H9 (cell line): ENCODE results near the gene RNASEH2B. TPM values are rescaled to one million over a fixed set of nuclear protein-coding genes. Genes with fewer than 3 reads are reported as not detected.

Source experiments
- DNase-seq: peaks from one replicate; pipeline ENCODE4 v3.0.0-alpha.2; 2017
- H2AFZ ChIP-seq: one replicate; pipeline ENCODE4 v1.6.1; 2013; ENCODE audit warnings: mild to moderate bottlenecking, low read length, control low read depth, moderate library complexity
- H2AK5ac ChIP-seq: 2 replicates; pipeline ENCODE4 v1.6.1; 2013; ENCODE audit warnings: low read length, control low read depth, mixed read lengths; ENCODE audit not compliant: insufficient read length
- H2BK120ac ChIP-seq: one replicate; pipeline ENCODE4 v1.6.1; 2013; ENCODE audit warnings: low read depth, mild to moderate bottlenecking, low read length, control low read depth, inconsistent platforms; ENCODE audit not compliant: poor library complexity, severe bottlenecking
- H2BK12ac ChIP-seq: 2 replicates; pipeline ENCODE4 v1.6.1; 2013; ENCODE audit warnings: low read length, control low read depth, mixed read lengths, low read depth; ENCODE audit not compliant: insufficient read length
- H2BK15ac ChIP-seq: 2 replicates; pipeline ENCODE4 v1.6.1; 2013; ENCODE audit warnings: low read depth, low read length, control low read depth
- H2BK20ac ChIP-seq: one replicate; pipeline ENCODE4 v1.6.1; 2013; ENCODE audit warnings: low read depth, mild to moderate bottlenecking, low read length, control low read depth, inconsistent platforms; ENCODE audit not compliant: poor library complexity, severe bottlenecking
- H2BK5ac ChIP-seq: 2 replicates; pipeline ENCODE4 v1.6.1; 2013; ENCODE audit warnings: low read length, control low read depth, mixed read lengths; ENCODE audit not compliant: insufficient read length
- H3K14ac ChIP-seq: 2 replicates; pipeline ENCODE4 v1.6.1; 2013; ENCODE audit warnings: low read length, control low read depth; ENCODE audit not compliant: insufficient read depth
- H3K18ac ChIP-seq: 2 replicates; pipeline ENCODE4 v1.6.1; 2013; ENCODE audit warnings: low read depth, mild to moderate bottlenecking, mixed read lengths, low read length, control low read depth; ENCODE audit not compliant: insufficient read length
- H3K23ac ChIP-seq: 2 replicates; pipeline ENCODE4 v1.6.1; 2013; ENCODE audit warnings: low read length, control low read depth, mixed read lengths, low read depth; ENCODE audit not compliant: insufficient read length
- H3K23me2 ChIP-seq: 2 replicates; pipeline ENCODE4 v1.6.1; 2013; ENCODE audit warnings: low read depth, mild to moderate bottlenecking, mixed read lengths, low read length, control low read depth; ENCODE audit not compliant: insufficient read length, poor library complexity, severe bottlenecking
- H3K27ac ChIP-seq: 2 replicates; pipeline ENCODE4 v1.5.1; 2013; ENCODE audit warnings: low read length, control low read depth, mixed read lengths, low read depth; ENCODE audit not compliant: insufficient read length
- H3K27me3 ChIP-seq: 2 replicates; pipeline ENCODE4 v1.6.1; 2013; ENCODE audit warnings: low read length, control low read depth, inconsistent platforms; ENCODE audit not compliant: insufficient read depth
- H3K4ac ChIP-seq: 2 replicates; pipeline ENCODE4 v1.6.1; 2013; ENCODE audit warnings: low read depth, mild to moderate bottlenecking, control low read depth, inconsistent platforms, low read length, moderate library complexity
- H3K4me1 ChIP-seq: 2 replicates; pipeline ENCODE4 v1.6.1; 2013; ENCODE audit warnings: low read length, control low read depth, inconsistent platforms; ENCODE audit not compliant: insufficient read depth
- H3K4me2 ChIP-seq: 2 replicates; pipeline ENCODE4 v1.6.1; 2013; ENCODE audit warnings: low read length, control low read depth, mixed read lengths; ENCODE audit not compliant: insufficient read length, insufficient read depth
- H3K56ac ChIP-seq: 2 replicates; pipeline ENCODE4 v1.6.1; 2013; ENCODE audit warnings: low read depth, mild to moderate bottlenecking, mixed read lengths, low read length, control low read depth; ENCODE audit not compliant: insufficient read length
- H3K79me1 ChIP-seq: 2 replicates; pipeline ENCODE4 v1.6.1; 2013; ENCODE audit warnings: low read depth, mild to moderate bottlenecking, moderate library complexity, low read length, control low read depth, inconsistent platforms; ENCODE audit not compliant: insufficient read depth, poor library complexity, severe bottlenecking
- H3K79me2 ChIP-seq: 2 replicates; pipeline ENCODE4 v1.6.1; 2013; ENCODE audit warnings: low read length, control low read depth, inconsistent platforms; ENCODE audit not compliant: insufficient read depth
- H3K9ac ChIP-seq: 2 replicates; pipeline ENCODE4 v1.6.1; 2013; ENCODE audit warnings: low read length, control low read depth, mixed read lengths; ENCODE audit not compliant: insufficient read length; ENCODE audit errors: extremely low read depth
- H3K9me3 ChIP-seq: one replicate; pipeline ENCODE4 v1.6.1; 2013; ENCODE audit warnings: low read depth, low read length, inconsistent platforms; ENCODE audit not compliant: control insufficient read depth
- H3T11ph ChIP-seq: one replicate; pipeline ENCODE4 v1.6.1; 2013; ENCODE audit warnings: mild to moderate bottlenecking, low read length, control low read depth, inconsistent platforms
- H4K20me1 ChIP-seq: one replicate; pipeline ENCODE4 v1.6.1; 2013; ENCODE audit not compliant: control insufficient read depth, insufficient read length, insufficient read depth
- H4K5ac ChIP-seq: 2 replicates; pipeline ENCODE4 v1.6.1; 2013; ENCODE audit warnings: low read depth, mild to moderate bottlenecking, mixed read lengths, low read length, control low read depth; ENCODE audit not compliant: insufficient read length
- H4K8ac ChIP-seq: replicated peaks from 2 replicates; pipeline ENCODE4 v1.6.1; 2013; ENCODE audit warnings: low read length, control low read depth, mixed read lengths, low read depth; ENCODE audit not compliant: insufficient read length
- H4K91ac ChIP-seq: 2 replicates; pipeline ENCODE4 v1.6.1; 2013; ENCODE audit warnings: low read depth, mild to moderate bottlenecking, moderate library complexity, mixed read lengths, low read length, control low read depth; ENCODE audit not compliant: insufficient read length
- H3K27ac Mint-ChIP-seq, 3 experiments: 2 replicates in 2 of 3; 3 replicates in 1 of 3; pipeline ENCODE4 v1.8.0; 2020 to 2021; ENCODE audit warnings: mixed read lengths in 3 of 3, mild to moderate bottlenecking in 1 of 3, moderate library complexity in 1 of 3
- H3K27me3 Mint-ChIP-seq: 2 replicates; pipeline ENCODE4 v1.8.0; 2021; ENCODE audit warnings: low read depth, mild to moderate bottlenecking, moderate library complexity, mixed read lengths
- H3K36me3 Mint-ChIP-seq, 3 experiments: 2 replicates in 2 of 3; 3 replicates in 1 of 3; pipeline ENCODE4 v1.8.0; 2020 to 2021; ENCODE audit warnings: low read depth in 3 of 3, mixed read lengths in 3 of 3; ENCODE audit not compliant: insufficient read depth in 1 of 3
- H3K4me1 Mint-ChIP-seq, 2 experiments: 2 replicates each; pipeline ENCODE4 v1.8.0; 2020; ENCODE audit warnings: mixed read lengths in 2 of 2
- H3K4me3 Mint-ChIP-seq, 2 experiments: 2 replicates in 1 of 2; 3 replicates in 1 of 2; pipeline ENCODE4 v1.8.0; 2020 to 2021; ENCODE audit warnings: mild to moderate bottlenecking in 2 of 2, mixed read lengths in 2 of 2, moderate library complexity in 1 of 2
- H3K9me3 Mint-ChIP-seq, 2 experiments: 2 replicates in 1 of 2; 3 replicates in 1 of 2; pipeline ENCODE4 v1.8.0; 2020; ENCODE audit warnings: mild to moderate bottlenecking in 2 of 2, mixed read lengths in 2 of 2, moderate library complexity in 1 of 2
- WGBS: extraction: QIAGEN DNeasy Blood & Tissue Kit; methylation state at CpG from one replicate; pipeline ENCODE4 v1.1.7; 2013; ENCODE audit warnings: missing lambda C conversion rate, low lambda C conversion rate, mixed read lengths; ENCODE audit not compliant: insufficient read length; ENCODE audit errors: extremely low coverage; 5-methylcytosine and 5-hydroxymethylcytosine counted together
- total RNA-seq: library from RNA; stranded (reverse); gene quantifications from 2 replicates; pipeline ENCODE4 v1.2.1, GENCODE V29; 2021
- TF ChIP-seq, protein P1 (sequence below): fragments of 200-600 bp; sonication (generic); conservative IDR thresholded peaks from 3 replicates; pipeline ENCODE4 v1.8.0; 2021; ENCODE audit warnings: antibody characterized with exemption, mild to moderate bottlenecking

RNASEH2B gene
- total RNA-seq, 1 experiment from 2014 or later = 53.9 TPM

DNA sequence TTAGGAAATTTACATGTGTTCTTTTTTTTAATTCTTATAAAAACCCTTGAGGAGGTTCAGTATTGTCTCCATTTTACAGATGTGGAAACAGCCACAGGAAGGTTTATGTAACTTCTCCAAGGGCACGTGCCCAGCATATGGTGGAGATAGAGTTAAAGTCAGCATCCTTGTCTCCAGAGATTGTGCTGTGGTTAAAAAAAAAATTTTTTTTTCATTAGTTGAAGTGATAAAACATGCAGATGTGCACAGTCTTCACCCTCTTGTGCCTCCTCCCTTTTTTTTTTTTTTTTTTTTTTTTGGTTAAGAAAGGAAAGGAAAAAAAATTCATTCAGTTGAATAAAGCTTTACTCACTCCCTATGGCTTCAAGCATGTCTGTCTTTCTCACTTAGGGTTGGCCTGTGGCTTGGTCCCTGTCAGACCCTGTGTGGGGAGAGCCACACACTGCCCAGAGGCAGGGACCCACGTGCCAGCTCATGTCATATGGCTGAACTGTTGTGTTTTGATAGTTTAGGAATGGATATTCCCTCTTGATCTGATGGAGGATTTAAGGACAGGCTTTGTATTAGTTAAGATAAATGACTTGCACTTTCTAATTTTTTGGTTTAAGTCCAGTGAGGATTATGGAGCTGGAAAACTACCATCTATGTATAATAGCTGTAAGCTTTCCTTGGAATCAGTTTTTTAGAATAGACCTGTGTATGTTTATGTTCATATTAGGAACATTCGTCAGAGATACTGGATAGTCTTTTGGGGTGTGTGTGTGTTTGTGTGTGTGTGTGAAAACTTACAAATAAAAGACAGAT lies 19.3 kb downstream of the RNASEH2B start:
- H2AK5ac ChIP-seq = no peak overlapping the region
- no peak overlapping the region for H4K8ac ChIP-seq
- H3K9ac ChIP-seq = no peak overlapping the region
- Mint-ChIP-seq H3K27me3 (no peaks in the 10 kb centered on the region), H3K4me3 (no peak overlapping the region), H3K36me3 (peaks cover 13 to 23% (median 20%) of the 10 kb centered on the region in 3 experiments), H3K9me3 (peaks cover 18 to 19% of the 10 kb centered on the region in 2 experiments), H3K27ac (peak overlapping the region in 2 of 3 experiments; percentile 9 to 11; a peak in 3 of 7 replicates), H3K4me1 (peaks cover 19 to 21% of the 10 kb centered on the region in 2 experiments)
- H2BK5ac ChIP-seq = no peak overlapping the region
- no peak overlapping the region for H2BK12ac ChIP-seq
- H3K23ac ChIP-seq = no peak overlapping the region
- DNase-seq = no peak
- H3K23me2 ChIP-seq = no peaks in the 10 kb centered on the region
- no peaks in the 10 kb centered on the region for H3K27me3 ChIP-seq
- no peak overlapping the region for H4K5ac ChIP-seq
- no peak overlapping the region for H3T11ph ChIP-seq
- no peak overlapping the region for H4K91ac ChIP-seq
- no peak overlapping the region for H2BK20ac ChIP-seq
- TF ChIP-seq, protein P1, sequence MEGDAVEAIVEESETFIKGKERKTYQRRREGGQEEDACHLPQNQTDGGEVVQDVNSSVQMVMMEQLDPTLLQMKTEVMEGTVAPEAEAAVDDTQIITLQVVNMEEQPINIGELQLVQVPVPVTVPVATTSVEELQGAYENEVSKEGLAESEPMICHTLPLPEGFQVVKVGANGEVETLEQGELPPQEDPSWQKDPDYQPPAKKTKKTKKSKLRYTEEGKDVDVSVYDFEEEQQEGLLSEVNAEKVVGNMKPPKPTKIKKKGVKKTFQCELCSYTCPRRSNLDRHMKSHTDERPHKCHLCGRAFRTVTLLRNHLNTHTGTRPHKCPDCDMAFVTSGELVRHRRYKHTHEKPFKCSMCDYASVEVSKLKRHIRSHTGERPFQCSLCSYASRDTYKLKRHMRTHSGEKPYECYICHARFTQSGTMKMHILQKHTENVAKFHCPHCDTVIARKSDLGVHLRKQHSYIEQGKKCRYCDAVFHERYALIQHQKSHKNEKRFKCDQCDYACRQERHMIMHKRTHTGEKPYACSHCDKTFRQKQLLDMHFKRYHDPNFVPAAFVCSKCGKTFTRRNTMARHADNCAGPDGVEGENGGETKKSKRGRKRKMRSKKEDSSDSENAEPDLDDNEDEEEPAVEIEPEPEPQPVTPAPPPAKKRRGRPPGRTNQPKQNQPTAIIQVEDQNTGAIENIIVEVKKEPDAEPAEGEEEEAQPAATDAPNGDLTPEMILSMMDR = no peak
- H3K27ac ChIP-seq = no peak overlapping the region
- no CpG with 5 or more reads among the region's 3 CpGs for WGBS
- no peaks in the 10 kb centered on the region for H4K20me1 ChIP-seq
- no peaks in the 10 kb centered on the region for H3K4me1 ChIP-seq
- H3K4me2 ChIP-seq = no peak overlapping the region
- no peak overlapping the region for H3K56ac ChIP-seq
- no peak overlapping the region for H2AFZ ChIP-seq
- no peaks in the 10 kb centered on the region for H3K79me2 ChIP-seq
- H3K14ac ChIP-seq = no peak overlapping the region
- no peaks in the 10 kb centered on the region for H3K9me3 ChIP-seq
- peaks cover 2% of the 10 kb centered on the region for H3K79me1 ChIP-seq
- no peak overlapping the region for H3K4ac ChIP-seq
- H2BK120ac ChIP-seq = no peak overlapping the region
- H2BK15ac ChIP-seq = no peak overlapping the region
- no peak overlapping the region for H3K18ac ChIP-seq
